ENCODE data around the gene THAP10.

Gene THAP10

DNA sequence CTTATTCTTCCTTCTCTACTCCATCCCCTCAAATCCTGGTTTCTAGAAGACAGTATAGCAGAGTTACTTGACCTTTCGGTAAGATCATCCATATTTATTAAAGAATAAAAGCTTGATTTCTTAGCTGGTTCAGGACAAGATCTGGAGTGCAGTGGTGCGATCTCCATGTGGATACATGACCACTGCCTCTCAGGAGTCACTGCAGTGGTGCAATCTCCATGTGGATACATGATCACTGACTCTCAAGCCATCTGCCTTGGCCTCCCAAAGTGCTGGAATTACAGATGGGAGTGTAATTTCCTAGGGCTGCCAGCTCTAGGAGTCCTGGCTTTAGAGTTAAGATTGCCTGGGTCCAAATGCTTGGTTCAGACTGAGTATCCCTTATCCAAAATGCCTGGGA lies 54.8 kb downstream of the THAP10 start:
- no peak for DNase-seq (ENCODE audit: low read depth)
- TF ChIP-seq CTCF (IDR thresholded peaks at IDR 0.05; ENCODE audit: control insufficient read depth, insufficient read depth, low read depth, low read length, missing control alignments): no peak
- no peak overlapping the region for H3K4me3 ChIP-seq (ENCODE audit: control insufficient read depth, low read depth, low read length)

DNA sequence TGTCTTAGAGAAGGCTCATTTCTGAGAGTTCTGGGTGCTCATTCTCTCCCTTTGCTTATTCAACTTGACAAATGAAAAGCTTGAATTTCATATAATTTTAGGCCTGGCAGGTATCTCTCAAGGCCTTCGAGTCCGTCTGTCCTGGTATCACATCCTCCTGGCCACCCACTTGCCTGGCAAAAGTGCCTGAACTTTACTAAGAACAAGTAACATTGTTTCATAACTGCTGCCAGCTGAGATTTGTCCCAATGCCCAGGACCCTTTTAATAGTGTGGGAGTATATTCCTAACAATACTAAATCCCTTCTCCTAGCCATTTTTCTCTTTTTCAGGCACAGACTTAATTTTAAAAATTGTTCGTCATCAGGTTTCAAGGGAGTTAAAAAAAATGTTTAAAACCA lies 56.4 kb downstream of the THAP10 start:
- TF ChIP-seq CTCF (IDR thresholded peaks at IDR 0.05; ENCODE audit: control insufficient read depth, insufficient read depth, low read depth, low read length, missing control alignments): no peak
- DNase-seq (ENCODE audit: low read depth): no peak
- H3K4me3 ChIP-seq (ENCODE audit: control insufficient read depth, low read depth, low read length): no peak overlapping the region

GRCh38 chr15:70835415-70835814 lies 56.8 kb downstream of the THAP10 start:
- DNase-seq (ENCODE audit: low read depth): no peak
- TF ChIP-seq CTCF (IDR thresholded peaks at IDR 0.05; ENCODE audit: control insufficient read depth, insufficient read depth, low read depth, low read length, missing control alignments): no peak
- no peak overlapping the region for H3K4me3 ChIP-seq (ENCODE audit: control insufficient read depth, low read depth, low read length)

DNA sequence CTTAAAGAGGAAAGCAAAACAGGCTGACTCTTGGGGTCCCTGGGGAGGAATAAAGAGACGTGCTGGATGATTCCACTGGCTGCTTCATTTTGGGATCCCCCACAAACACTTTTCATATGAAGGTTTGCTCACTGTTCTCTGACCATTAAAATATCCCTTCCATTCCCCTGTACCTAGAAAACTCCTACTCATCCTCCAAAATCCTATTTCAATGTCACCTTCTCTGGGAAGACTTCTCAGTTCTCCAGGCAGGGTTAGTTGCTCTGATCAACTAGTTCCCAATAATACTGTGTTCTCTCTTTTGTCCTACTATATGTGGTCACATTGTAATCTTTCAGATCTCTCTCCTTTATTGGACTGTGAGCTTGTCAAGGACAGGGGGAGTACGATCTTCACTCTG lies 57.2 kb downstream of the THAP10 start:
- no peak for TF ChIP-seq CTCF (IDR thresholded peaks at IDR 0.05; ENCODE audit: control insufficient read depth, insufficient read depth, low read depth, low read length, missing control alignments)
- no peak for DNase-seq (ENCODE audit: low read depth)
- H3K4me3 ChIP-seq (ENCODE audit: control insufficient read depth, low read depth, low read length): no peak overlapping the region

GRCh38 chr15:70833861-70834765 lies 58.1 kb downstream of the THAP10 start:
- no peak for DNase-seq (ENCODE audit: low read depth)
- TF ChIP-seq CTCF (IDR thresholded peaks at IDR 0.05; ENCODE audit: control insufficient read depth, insufficient read depth, low read depth, low read length, missing control alignments): no peak
- H3K4me3 ChIP-seq (ENCODE audit: control insufficient read depth, low read depth, low read length): no peak overlapping the region

DNA sequence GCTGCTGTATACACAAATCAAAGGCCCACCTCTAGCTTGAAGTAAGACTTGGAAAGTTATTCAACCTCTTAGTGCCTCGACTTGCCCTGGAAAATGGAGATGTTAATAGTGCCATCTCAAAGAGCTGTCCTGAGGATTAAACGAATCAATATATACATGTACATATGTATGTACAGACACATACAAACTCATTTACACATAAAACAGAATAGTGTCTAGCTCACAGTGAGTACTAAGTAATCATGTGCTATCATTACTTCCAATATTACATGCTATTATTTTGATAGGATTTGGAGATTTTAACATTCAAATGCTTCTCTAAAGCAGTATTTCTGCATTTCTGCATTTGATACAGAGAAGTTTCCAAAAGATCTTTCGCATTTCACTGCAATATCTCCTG lies 58.8 kb downstream of the THAP10 start:
- H3K4me3 ChIP-seq (ENCODE audit: control insufficient read depth, low read depth, low read length): no peak overlapping the region
- TF ChIP-seq CTCF (IDR thresholded peaks at IDR 0.05; ENCODE audit: control insufficient read depth, insufficient read depth, low read depth, low read length, missing control alignments): no peak
- no peak for DNase-seq (ENCODE audit: low read depth)

Measured in AG09309 (cell line).